GM12878 (cell line): ENCODE measurements around the gene RCOR1. TPM values are rescaled to one million over a fixed set of nuclear protein-coding genes. Genes with fewer than 3 reads are reported as not detected.

Source experiments
- ATAC-seq: fragments of 200-7000 bp; cut with Tn5 transposase; 3 replicates; pipeline ENCODE4 v1.9.1; 2020; ENCODE audit warnings: mild to moderate bottlenecking, moderate library complexity
- BruUV-seq: library from RNA; stranded (reverse); fragments of 400-500 nt; replicated peaks from 2 replicates; lab custom pipeline; 2021; lab: Mats Ljungman, UMichigan
- CTCF ChIA-PET: fragments of 300-600 bp; sonication (Branson Sonifier 250); formaldehyde crosslinking; extraction: SDS; loops from one replicate; lab custom pipeline; 2021; ENCODE audit warnings: inconsistent platforms; lab: Yijun Ruan, JAX
- POLR2A ChIA-PET: fragments of 350-600 bp; formaldehyde crosslinking; extraction: SDS; loops from one replicate; lab custom pipeline; 2021; ENCODE audit warnings: inconsistent platforms; lab: Charles Lee
- RAD21 ChIA-PET: fragments of 300-600 bp; sonication (Branson Sonifier 250); formaldehyde crosslinking; loops from one replicate; lab custom pipeline; 2023; ENCODE audit warnings: antibody characterized with exemption; ENCODE audit not compliant: unreplicated experiment; lab: Charles Lee
- SMC1A ChIA-PET: fragments of 300-600 bp; sonication (Branson Sonifier 250); formaldehyde crosslinking; loops from one replicate; lab custom pipeline; 2023; ENCODE audit not compliant: unreplicated experiment, uncharacterized antibody; lab: Charles Lee
- DNase-seq: peaks from one replicate; pipeline ENCODE4 v3.0.0-alpha.2; 2011; ENCODE audit warnings: low read depth, low spot score
- FAIRE-seq: peaks from 3 replicates; lab custom pipeline; 2011; peaks lifted over from hg19 to GRCh38; lab: Jason Lieb, UNC
- H2AFZ ChIP-seq: 2 replicates; pipeline ENCODE4 v1.6.0; 2011; ENCODE audit warnings: low read depth, low read length, control low read depth; ENCODE audit not compliant: control insufficient read depth
- H3K27ac ChIP-seq: 2 replicates; pipeline ENCODE4 v1.5.1; 2011; ENCODE audit warnings: control low read depth; ENCODE audit not compliant: control insufficient read depth, insufficient read depth
- H3K27me3 ChIP-seq, 2 experiments: replicated peaks in 1 of 2; 2 replicates each; pipeline versions ENCODE4 v1.6.0 to v1.6.1; 2011; ENCODE audit warnings: low read length in 1 of 2; ENCODE audit not compliant: control insufficient read depth in 2 of 2, insufficient read depth in 2 of 2
- H3K36me3 ChIP-seq, 2 experiments: 2 replicates each; pipeline ENCODE4 v1.5.1; 2011; ENCODE audit warnings: low read length in 1 of 2; ENCODE audit not compliant: control insufficient read depth in 2 of 2, insufficient read depth in 2 of 2
- H3K4me1 ChIP-seq: 2 replicates; pipeline ENCODE4 v1.6.1; 2011; ENCODE audit warnings: mild to moderate bottlenecking, low read length, moderate library complexity, mixed read lengths; ENCODE audit not compliant: control insufficient read depth, insufficient read depth
- H3K4me2 ChIP-seq: 2 replicates; pipeline ENCODE4 v1.6.0; 2011; ENCODE audit warnings: control low read depth; ENCODE audit not compliant: control insufficient read depth, insufficient read depth
- H3K4me3 ChIP-seq: fragments of 200-600 bp; sonication (generic); 2 replicates; pipeline ENCODE4 v1.5.1; 2016
- H3K79me2 ChIP-seq: 2 replicates; pipeline ENCODE4 v1.6.0; 2011; ENCODE audit warnings: low read length; ENCODE audit not compliant: control insufficient read depth, insufficient read depth
- H3K9ac ChIP-seq: 2 replicates; pipeline ENCODE4 v1.8.0; 2011; ENCODE audit warnings: low read length, control low read depth, mixed read lengths; ENCODE audit not compliant: control insufficient read depth, insufficient read depth
- H3K9me3 ChIP-seq: replicated peaks from 3 replicates; pipeline ENCODE4 v1.5.1; 2011; ENCODE audit warnings: mild to moderate bottlenecking, low read length; ENCODE audit not compliant: control insufficient read depth, insufficient read depth
- H4K20me1 ChIP-seq: 2 replicates; pipeline ENCODE4 v1.6.0; 2011; ENCODE audit not compliant: control insufficient read depth, insufficient read depth
- ASH2L ChIP-seq: fragments of 300-600, 200-600 bp; sonication (generic); IDR thresholded peaks from 2 replicates; pipeline ENCODE4 v1.6.1; 2017; ENCODE audit warnings: low read depth, mild to moderate bottlenecking, borderline replicate concordance
- ATF7 ChIP-seq: fragments of 450-650 bp; IDR thresholded peaks from 2 replicates; pipeline ENCODE4 v1.6.1; 2016; ENCODE audit warnings: low read depth, mild to moderate bottlenecking
- CBX5 ChIP-seq: sonication (generic); IDR thresholded peaks from 2 replicates; pipeline ENCODE4 v1.6.1; 2016; ENCODE audit warnings: low read depth, moderate library complexity, mild to moderate bottlenecking, inconsistent platforms
- CHD4 ChIP-seq: fragments of 200-600 bp; sonication (generic); IDR thresholded peaks from 2 replicates; pipeline ENCODE4 v1.6.1; 2016; ENCODE audit warnings: mild to moderate bottlenecking
- CTCF ChIP-seq, 3 experiments: IDR thresholded peaks in 2 of 3; conservative IDR thresholded peaks in 1 of 3; 2 replicates each; pipeline ENCODE4 v1.5.1; 2011; ENCODE audit warnings: low read depth in 3 of 3, low read length in 3 of 3, mild to moderate bottlenecking in 3 of 3, control low read depth in 2 of 3, moderate library complexity in 2 of 3, inconsistent platforms in 1 of 3, mixed read lengths in 1 of 3; ENCODE audit not compliant: control insufficient read depth in 2 of 3, insufficient read depth in 1 of 3; ENCODE audit errors: extremely low read depth in 1 of 3
- EGR1 ChIP-seq, 2 experiments: IDR thresholded peaks; 1 replicate in 1 of 2; 2 replicates in 1 of 2; pipeline ENCODE4 v1.6.1; 2011 to 2012; ENCODE audit warnings: low read depth in 2 of 2, low read length in 2 of 2, borderline replicate concordance in 1 of 2, mild to moderate bottlenecking in 1 of 2, moderate library complexity in 1 of 2
- FOXK2 ChIP-seq: fragments of 450-650 bp; IDR thresholded peaks from 2 replicates; pipeline ENCODE4 v1.6.1; 2017; ENCODE audit warnings: mild to moderate bottlenecking, moderate library complexity
- HSF1 ChIP-seq: fragments of 150-350 bp; IDR thresholded peaks from 2 replicates; pipeline ENCODE4 v1.6.1; 2014; ENCODE audit warnings: mild to moderate bottlenecking, low read depth, low read length
- PAX8 ChIP-seq: fragments of 450-650 bp; IDR thresholded peaks from 2 replicates; pipeline ENCODE4 v1.6.1; 2017; ENCODE audit warnings: mild to moderate bottlenecking, moderate library complexity
- PKNOX1 ChIP-seq: fragments of 450-650 bp; IDR thresholded peaks from 2 replicates; pipeline ENCODE4 v1.6.1; 2016; ENCODE audit warnings: mild to moderate bottlenecking
- SMAD5 ChIP-seq: IDR thresholded peaks from 2 replicates; pipeline ENCODE4 v1.6.1; 2016; ENCODE audit warnings: antibody characterized with exemption, low read depth
- WGBS: methylation state at CpG from one replicate; pipeline ENCODE4 v1.1.6; 2016; ENCODE audit warnings: low lambda C conversion rate; ENCODE audit not compliant: insufficient replicate concordance, insufficient coverage; ENCODE audit errors: missing lambda C conversion rate; 5-methylcytosine and 5-hydroxymethylcytosine counted together
- in situ Hi-C: fragments of 300-500 bp; cut with MboI; formaldehyde crosslinking; loops from 9 replicates; pipeline ENCODE4 v1.14.3; 2018; ENCODE audit warnings: mixed read lengths
- intact Hi-C: fragments of 100-400 bp; cut with micrococcal nuclease; formaldehyde crosslinking; loops from one replicate; pipeline ENCODE4 v1.14.2; 2022; ENCODE audit not compliant: unreplicated experiment
- polyA plus RNA-seq, 11 experiments: library from polyadenylated mRNA; depleted of rRNA in 4 of 11; unstranded in 6 of 11; stranded (reverse) in 5 of 11; fragments of >200 nt; fragmentation: Nextera tagmentation in 4 of 11; fragmentation: Illumina TruSeq in 1 of 11; extraction: Ambion mirVana in 4 of 11; extraction: Trizol in 1 of 11; gene quantifications; 1 replicate in 1 of 11; 2 replicates in 10 of 11; pipeline versions ENCODE4 v1.2.1 to v1.2.3, GENCODE V29; 2011 to 2016; ENCODE audit warnings: inconsistent platforms in 2 of 11, missing spikeins in 2 of 11, low read depth in 1 of 11
- total RNA-seq, 4 experiments: library from RNA; depleted of rRNA in 3 of 4; stranded (reverse); fragments of >200 nt in 3 of 4; fragmentation: Illumina TruSeq in 1 of 4; extraction: Trizol in 1 of 4; gene quantifications; 2 replicates each; pipeline versions ENCODE4 v1.2.1 to v1.2.3, GENCODE V29; 2013 to 2021

RCOR1 gene
- total and polyA plus RNA-seq, 10 of the 15 experiments (the other 5 are each of a cell fraction or from before 2014, with no cell fraction given), result 1.6 to 12.2 (median 4.4) TPM

- ChIA-PET CTCF (interaction anchor here (1.2 to 1.7 kb wide), 2 partner anchors 17 to 35 kb away, joined by 4 to 7 read pairs; no protein-coding TSS in a partner anchor), POLR2A (interaction anchor here (0.7 kb wide), 1 partner anchor 805 kb away, joined by 3 read pairs; no protein-coding TSS in a partner anchor), RAD21 (interaction anchor here (1.0 kb wide), 1 partner anchor 23 kb away, joined by 4 read pairs; no protein-coding TSS in a partner anchor), SMC1A (interaction anchor here (1.1 kb wide), 1 partner anchor 11 kb away, joined by 3 read pairs; no protein-coding TSS in a partner anchor)
- Histone ChIP-seq H3K27ac (no peak overlapping the region), H3K4me1 (peaks cover 14% of the 10 kb centered on the region), H3K9ac (no peak overlapping the region), H3K27me3 (no peaks in the 10 kb centered on the region), H3K79me2 (peaks cover 8% of the 10 kb centered on the region), H2AFZ (no peak overlapping the region), H3K4me3 (no peak overlapping the region), H4K20me1 (peaks cover 2% of the 10 kb centered on the region; the same call in 1 of the 2 replicates), H3K9me3 (no peaks in the 10 kb centered on the region), H3K4me2 (no peak overlapping the region), H3K36me3 (peaks cover 0 to 7% of the 10 kb centered on the region in 2 experiments; a peak in 2 of 4 replicates)
- no peak for FAIRE-seq
- 81% methylated on average over 8 of the region's 8 CpGs for WGBS
- no peak for DNase-seq
- intact Hi-C loops, result no loop called here
- TF ChIP-seq PKNOX1, result no peak
- TF ChIP-seq CHD4, result no peak
- TF ChIP-seq HSF1, result no peak
- TF ChIP-seq FOXK2, result no peak
- no peak for TF ChIP-seq CTCF (IDR thresholded peaks at IDR 0.05 in 2 of 3, conservative IDR thresholded peaks at IDR 0.05 in 1 of 3; ENCODE audit: control insufficient read depth in 2 of 3, extremely low read depth in 1 of 3, insufficient read depth in 1 of 3, low read depth in 3 of 3, low read length in 3 of 3)
- TF ChIP-seq ASH2L, result no peak
- TF ChIP-seq ATF7, result no peak
- TF ChIP-seq PAX8, result no peak
- no peak for TF ChIP-seq SMAD5
- TF ChIP-seq CBX5, result no peak
- TF ChIP-seq EGR1 (IDR thresholded peaks at IDR 0.05; ENCODE audit: borderline replicate concordance in 1 of 2, low read depth in 2 of 2, low read length in 2 of 2), result no peak
- BruUV-seq, result no TSS peak
- ATAC-seq, result no peak
- in situ Hi-C loops, result no loop called here
Observed at GRCh38 chr14:102629011-102629444, 36.6 kb downstream of the RCOR1 start.
